Fibroblast of lung (primary cell): ENCODE data around the gene DDX10.

ENCODE experiments used
- EZH2 ChIP-seq: IDR thresholded peaks from 2 replicates; pipeline ENCODE4 v1.5.1; 2012; ENCODE audit warnings: low read length, control low read depth, mild to moderate bottlenecking; ENCODE audit errors: missing control alignments
- TF ChIP-seq, protein P1 (sequence below), 2 donors: IDR thresholded peaks in 1 of 2; conservative IDR thresholded peaks in 1 of 2; 1 replicate in 1 of 2; 2 replicates in 1 of 2; pipeline ENCODE4 v1.5.1; 2011 to 2012; ENCODE audit warnings: low read length in 2 of 2, control low read depth in 1 of 2, inconsistent platforms in 1 of 2, low read depth in 1 of 2, mild to moderate bottlenecking in 1 of 2

DNA sequence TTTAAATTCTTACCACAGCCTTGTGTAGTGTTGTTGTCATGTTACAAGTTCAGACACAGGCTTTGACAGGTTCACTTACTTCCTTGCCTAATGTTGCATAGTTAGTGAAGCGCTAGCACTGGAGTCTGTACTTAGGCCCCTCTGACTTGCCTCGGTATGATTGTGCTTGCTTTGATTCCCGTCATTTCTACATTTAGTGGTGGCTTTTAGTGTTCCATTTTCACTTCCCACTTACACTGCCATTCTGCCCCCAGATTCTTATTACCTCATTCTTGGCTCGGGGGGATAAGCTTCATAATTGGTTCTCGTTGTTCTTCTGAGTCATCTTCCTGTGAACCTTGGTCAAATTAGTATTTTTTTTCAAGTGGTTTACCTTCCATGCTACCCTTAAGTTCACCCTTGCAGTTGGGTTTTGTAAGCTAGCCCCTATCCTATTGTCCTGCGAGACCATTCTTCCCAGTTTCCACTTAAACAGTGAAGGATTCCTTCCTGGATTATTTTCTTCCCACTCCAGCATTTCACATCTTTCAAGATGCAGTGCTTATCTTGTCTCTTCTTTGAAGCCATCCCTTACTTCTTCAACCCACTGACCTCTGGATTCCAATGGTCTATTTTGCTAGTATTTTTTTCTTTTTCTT lies 68.7 kb downstream of the DDX10 start:
- TF ChIP-seq, protein P1, sequence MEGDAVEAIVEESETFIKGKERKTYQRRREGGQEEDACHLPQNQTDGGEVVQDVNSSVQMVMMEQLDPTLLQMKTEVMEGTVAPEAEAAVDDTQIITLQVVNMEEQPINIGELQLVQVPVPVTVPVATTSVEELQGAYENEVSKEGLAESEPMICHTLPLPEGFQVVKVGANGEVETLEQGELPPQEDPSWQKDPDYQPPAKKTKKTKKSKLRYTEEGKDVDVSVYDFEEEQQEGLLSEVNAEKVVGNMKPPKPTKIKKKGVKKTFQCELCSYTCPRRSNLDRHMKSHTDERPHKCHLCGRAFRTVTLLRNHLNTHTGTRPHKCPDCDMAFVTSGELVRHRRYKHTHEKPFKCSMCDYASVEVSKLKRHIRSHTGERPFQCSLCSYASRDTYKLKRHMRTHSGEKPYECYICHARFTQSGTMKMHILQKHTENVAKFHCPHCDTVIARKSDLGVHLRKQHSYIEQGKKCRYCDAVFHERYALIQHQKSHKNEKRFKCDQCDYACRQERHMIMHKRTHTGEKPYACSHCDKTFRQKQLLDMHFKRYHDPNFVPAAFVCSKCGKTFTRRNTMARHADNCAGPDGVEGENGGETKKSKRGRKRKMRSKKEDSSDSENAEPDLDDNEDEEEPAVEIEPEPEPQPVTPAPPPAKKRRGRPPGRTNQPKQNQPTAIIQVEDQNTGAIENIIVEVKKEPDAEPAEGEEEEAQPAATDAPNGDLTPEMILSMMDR (conservative IDR thresholded peaks at IDR 0.05 in 1 of 2, IDR thresholded peaks at IDR 0.05 in 1 of 2; ENCODE audit: low read depth in 1 of 2, low read length in 2 of 2), result no peak
- no peak for TF ChIP-seq EZH2
